ENCODE results near the gene PPA1.
"Not testable (repeated sequence)": the region's sequence is repeated elsewhere in the genome, so short reads cannot be mapped to it uniquely, and the experiment has no call there.

DNA sequence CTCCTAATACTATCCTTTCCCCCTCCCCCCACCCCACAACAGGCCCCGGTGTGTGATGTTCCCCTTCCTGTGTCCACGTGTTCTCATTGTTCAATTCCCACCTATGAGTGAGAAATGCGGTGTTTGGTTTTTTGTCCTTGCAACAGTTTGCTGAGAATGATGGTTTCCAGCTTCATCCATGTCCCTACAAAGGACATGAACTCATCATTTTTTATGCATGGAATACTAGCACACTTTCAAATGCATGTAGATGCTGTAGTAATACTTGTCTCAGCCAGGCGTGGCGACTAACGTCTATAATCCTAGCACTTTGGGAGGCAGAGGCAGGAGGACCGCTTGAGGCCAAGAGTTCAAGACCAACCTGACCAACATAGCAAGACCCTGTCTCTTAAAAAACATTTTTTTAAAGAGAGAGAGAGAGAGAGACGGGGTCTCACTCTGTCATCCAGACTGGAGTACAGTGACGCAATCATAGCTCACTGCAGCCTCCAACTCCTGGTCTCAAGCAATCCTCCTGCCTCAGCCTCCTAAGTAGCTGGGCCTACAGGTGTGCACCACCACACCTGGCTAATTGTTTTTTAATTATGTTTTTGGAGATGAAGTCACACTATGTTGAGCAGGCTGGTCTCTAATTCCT lies 10.3 kb downstream of the PPA1 start:
- TF ChIP-seq, protein P1, sequence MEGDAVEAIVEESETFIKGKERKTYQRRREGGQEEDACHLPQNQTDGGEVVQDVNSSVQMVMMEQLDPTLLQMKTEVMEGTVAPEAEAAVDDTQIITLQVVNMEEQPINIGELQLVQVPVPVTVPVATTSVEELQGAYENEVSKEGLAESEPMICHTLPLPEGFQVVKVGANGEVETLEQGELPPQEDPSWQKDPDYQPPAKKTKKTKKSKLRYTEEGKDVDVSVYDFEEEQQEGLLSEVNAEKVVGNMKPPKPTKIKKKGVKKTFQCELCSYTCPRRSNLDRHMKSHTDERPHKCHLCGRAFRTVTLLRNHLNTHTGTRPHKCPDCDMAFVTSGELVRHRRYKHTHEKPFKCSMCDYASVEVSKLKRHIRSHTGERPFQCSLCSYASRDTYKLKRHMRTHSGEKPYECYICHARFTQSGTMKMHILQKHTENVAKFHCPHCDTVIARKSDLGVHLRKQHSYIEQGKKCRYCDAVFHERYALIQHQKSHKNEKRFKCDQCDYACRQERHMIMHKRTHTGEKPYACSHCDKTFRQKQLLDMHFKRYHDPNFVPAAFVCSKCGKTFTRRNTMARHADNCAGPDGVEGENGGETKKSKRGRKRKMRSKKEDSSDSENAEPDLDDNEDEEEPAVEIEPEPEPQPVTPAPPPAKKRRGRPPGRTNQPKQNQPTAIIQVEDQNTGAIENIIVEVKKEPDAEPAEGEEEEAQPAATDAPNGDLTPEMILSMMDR (IDR thresholded peaks at IDR 0.05; ENCODE audit: insufficient read depth, low read length, poor library complexity, severe bottlenecking) = not testable (repeated sequence)
- TF ChIP-seq EZH2phosphoT487 (conservative IDR thresholded peaks at IDR 0.05; ENCODE audit: low read length) = not testable (repeated sequence)
